H1 (cell line): ENCODE data around the gene DNAH12. TPM values are rescaled to one million over a fixed set of nuclear protein-coding genes. Genes with fewer than 3 reads are reported as not detected.

Experiments used
- BRCA1 ChIP-seq: IDR thresholded peaks from 2 replicates; pipeline ENCODE4 v1.6.1; 2012; ENCODE audit warnings: low read depth, low read length, improper control_type of control experiment
- EP300 ChIP-seq, 2 experiments: IDR thresholded peaks; 1 replicate in 1 of 2; 2 replicates in 1 of 2; pipeline ENCODE4 v1.6.1; 2011 to 2012; ENCODE audit warnings: low read depth in 2 of 2, low read length in 2 of 2, mild to moderate bottlenecking in 2 of 2, borderline replicate concordance in 1 of 2, inconsistent platforms in 1 of 2, moderate library complexity in 1 of 2
- NRF1 ChIP-seq: IDR thresholded peaks from 2 replicates; pipeline ENCODE4 v1.6.1; 2011; ENCODE audit warnings: mild to moderate bottlenecking, low read depth, low read length, improper control_type of control experiment
- polyA plus RNA-seq, 7 experiments: library from polyadenylated mRNA; depleted of rRNA in 3 of 7; stranded (reverse) in 5 of 7; unstranded in 2 of 7; fragments of >200 nt in 5 of 7; fragments of 200-250 nt in 2 of 7; gene quantifications; 1 replicate in 5 of 7; 2 replicates in 1 of 7; 4 replicates in 1 of 7; pipeline versions ENCODE4 v1.2.1 to v1.2.3, GENCODE V29; 2011 to 2013; ENCODE audit warnings: missing spikeins in 2 of 7, mixed read lengths in 2 of 7
- total RNA-seq: library from RNA; stranded (reverse); fragmentation: NEBNext Ultra II Directional; extraction: Animal tissue kit (Norgen Biotek cat#: 25700); gene quantifications from 2 replicates; pipeline ENCODE4 v1.2.1, GENCODE V29; 2021

The DNAH12 gene
- total and polyA plus RNA-seq, 2 of the 8 experiments (the other 6 are each of a cell fraction or from before 2014, with no cell fraction given): not detected

- no peak for TF ChIP-seq EP300 (IDR thresholded peaks at IDR 0.05; ENCODE audit: borderline replicate concordance in 1 of 2, low read depth in 2 of 2, low read length in 2 of 2)
- no peak for TF ChIP-seq BRCA1
- no peak for TF ChIP-seq NRF1
Measured at GRCh38 chr3:57402675-57403074, 141.5 kb downstream of the DNAH12 start (continued).
